GM18519 (cell line): ENCODE data around the gene SH3PXD2B.
"Not testable (repeated sequence)": the region's sequence is repeated elsewhere in the genome, so short reads cannot be mapped to it uniquely, and the experiment has no call there.

ENCODE experiments used
- ATAC-seq: cut with Tn5 transposase; IDR thresholded peaks from one replicate; pipeline ENCODE4 v1.9.1; 2021; ENCODE audit warnings: mild to moderate bottlenecking, moderate library complexity; ENCODE audit not compliant: unreplicated experiment, low FRiP score

SH3PXD2B gene

GRCh38 chr5:172347496-172348052 is 106.8 kb downstream of the SH3PXD2B start:
- no peak for ATAC-seq

GRCh38 chr5:172345881-172346280 is 108.4 kb downstream of the SH3PXD2B start:
- ATAC-seq = no peak

- no peak for ATAC-seq
Measured at GRCh38 chr5:172344855-172345409, 109.4 kb downstream of the SH3PXD2B start.

GRCh38 chr5:172343741-172344140 is 110.6 kb downstream of the SH3PXD2B start:
- no peak for ATAC-seq

- ATAC-seq = no peak
Measured at GRCh38 chr5:172342918-172343317, 111.4 kb downstream of the SH3PXD2B start.

- ATAC-seq = no peak
Measured at GRCh38 chr5:172339264-172340180, 114.8 kb downstream of the SH3PXD2B start.

GRCh38 chr5:172336676-172337285 is 117.5 kb downstream of the SH3PXD2B start:
- ATAC-seq = no peak

GRCh38 chr5:172336264-172336663 is 118.1 kb downstream of the SH3PXD2B start:
- no peak for ATAC-seq

GRCh38 chr5:172335721-172336120 is 118.6 kb downstream of the SH3PXD2B start:
- no peak for ATAC-seq

- no peak for ATAC-seq
Measured at GRCh38 chr5:172334641-172335040, 119.7 kb downstream of the SH3PXD2B start.

- ATAC-seq = no peak
Measured at GRCh38 chr5:172334196-172334595, 120.1 kb downstream of the SH3PXD2B start.

GRCh38 chr5:172326901-172327300 is 127.4 kb downstream of the SH3PXD2B start:
- not testable (repeated sequence) for ATAC-seq

- no peak for ATAC-seq
Measured at GRCh38 chr5:172325452-172325851, 128.9 kb downstream of the SH3PXD2B start.

GRCh38 chr5:172322028-172322965 is 132.0 kb downstream of the SH3PXD2B start:
- ATAC-seq = no peak

- ATAC-seq = no peak
Measured at GRCh38 chr5:172321593-172321992, 132.7 kb downstream of the SH3PXD2B start.

GRCh38 chr5:172319708-172320441 is 134.4 kb downstream of the SH3PXD2B start:
- ATAC-seq = no peak

GRCh38 chr5:172315587-172316493 is 138.5 kb downstream of the SH3PXD2B start:
- no peak for ATAC-seq

GRCh38 chr5:172313915-172314314 is 140.4 kb downstream of the SH3PXD2B start:
- no peak for ATAC-seq
